HG02870 (cell line): ENCODE data around the gene ASS1.
"Not testable (repeated sequence)": the region's sequence is repeated elsewhere in the genome, so short reads cannot be mapped to it uniquely, and the experiment has no call there.

Source experiments
- ATAC-seq: cut with Tn5 transposase; IDR thresholded peaks from one replicate; pipeline ENCODE4 v1.9.1; 2021; ENCODE audit warnings: mild to moderate bottlenecking, moderate library complexity; ENCODE audit not compliant: unreplicated experiment

ASS1 gene

GRCh38 chr9:130444565-130445221 is at the start of gene ASS1:
ASS1 (plus strand) TSS chr9:130444961; CDS start chr9:130452229, 7,268 bp downstream.
- ATAC-seq: no peak

- no peak for ATAC-seq
Measured at GRCh38 chr9:130395810-130396435, 48.8 kb upstream of the ASS1 start.

- ATAC-seq: no peak
Measured at GRCh38 chr9:130396581-130396980, 48.2 kb upstream of the ASS1 start.

- ATAC-seq: no peak
Measured at GRCh38 chr9:130398487-130399240, 46.1 kb upstream of the ASS1 start.

- no peak for ATAC-seq
Measured at GRCh38 chr9:130399768-130400167, 45.0 kb upstream of the ASS1 start.

GRCh38 chr9:130400870-130401269 is 43.9 kb upstream of the ASS1 start:
- ATAC-seq: no peak

GRCh38 chr9:130401742-130402141 is 43.0 kb upstream of the ASS1 start:
- not testable (repeated sequence) for ATAC-seq

GRCh38 chr9:130402243-130402642 is 42.5 kb upstream of the ASS1 start:
- ATAC-seq: no peak

GRCh38 chr9:130402645-130403440 is 41.9 kb upstream of the ASS1 start:
- ATAC-seq: no peak

GRCh38 chr9:130405657-130406257 is 39.0 kb upstream of the ASS1 start:
- no peak for ATAC-seq

GRCh38 chr9:130406278-130406895 is 38.4 kb upstream of the ASS1 start:
- no peak for ATAC-seq

- no peak for ATAC-seq
Measured at GRCh38 chr9:130407916-130408663, 36.7 kb upstream of the ASS1 start.

GRCh38 chr9:130408669-130409068 is 36.1 kb upstream of the ASS1 start:
- ATAC-seq: no peak

- no peak for ATAC-seq
Measured at GRCh38 chr9:130409246-130409645, 35.5 kb upstream of the ASS1 start.

GRCh38 chr9:130410443-130410842 is 34.3 kb upstream of the ASS1 start:
- no peak for ATAC-seq

GRCh38 chr9:130411566-130411915 is 33.2 kb upstream of the ASS1 start:
- no peak for ATAC-seq

GRCh38 chr9:130414081-130414731 is 30.6 kb upstream of the ASS1 start:
- no peak for ATAC-seq

- no peak for ATAC-seq
Measured at GRCh38 chr9:130414910-130415746, 29.6 kb upstream of the ASS1 start.
